ENCODE results near the gene RBM45.

Gene RBM45

GRCh38 chr2:178163911-178164310 lies 51.7 kb downstream of the RBM45 start:
- no peak for DNase-seq

- no peak for DNase-seq
These were observed 61.4 kb downstream of the RBM45 start for GRCh38 chr2:178173657-178174056.

DNA sequence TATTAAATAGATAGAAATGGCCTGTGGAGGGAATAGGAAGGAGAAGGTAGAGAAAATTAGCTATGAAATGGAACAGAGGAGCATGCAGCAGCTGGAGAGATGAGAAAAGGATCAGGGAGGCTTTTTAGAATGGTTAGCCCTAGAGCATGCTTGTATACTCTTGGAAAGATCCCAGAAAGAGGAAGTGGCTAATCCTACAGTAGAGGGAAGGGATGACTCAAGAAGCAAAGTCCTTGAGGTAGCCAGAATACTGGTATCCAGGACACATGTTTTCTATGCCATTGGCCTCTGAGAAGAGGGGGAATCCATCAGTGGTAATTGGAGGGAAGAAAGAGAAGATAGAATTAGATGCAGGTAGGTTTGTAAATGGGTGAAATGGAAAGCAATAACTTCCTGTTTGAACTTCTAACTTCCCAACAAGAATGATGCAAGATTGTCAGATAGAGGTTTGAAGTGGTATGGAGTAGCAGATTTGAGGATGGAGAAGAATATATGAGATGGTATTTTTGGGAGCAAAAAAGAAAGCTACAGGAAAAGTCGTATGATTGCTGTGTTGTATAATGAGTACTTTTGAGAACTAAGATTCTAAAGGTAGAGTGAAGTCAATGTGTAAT lies 64.9 kb downstream of the RBM45 start:
- no peak for DNase-seq

All from activated effector memory CD4-positive, alpha-beta T cell treated with anti-CD3 and anti-CD28 coated beads, Interleukin-2, amount 50 U/mL, for 16 hours (primary cell).